ENCODE measurements around the gene PFKP. TPM values are rescaled to one million over a fixed set of nuclear protein-coding genes. Genes with fewer than 3 reads are reported as not detected.

Gene PFKP
- total RNA-seq, 4 donors from 2014 or later, result 54.9 to 79.3 (median 65.5) TPM

GRCh38 chr10:3064423-3064822, 2.9 kb upstream of the PFKP start:
- intact Hi-C loops (cut with DNase I; ENCODE audit: low total_unique reads), result no loop called here
- no peak for DNase-seq (ENCODE audit: low spot score in 2 of 2)
- H3K4me3 ChIP-seq (ENCODE audit: low read depth, poor library complexity, severe bottlenecking), result no peak overlapping the region
- 83 to 86% methylated on average over 2 of the region's 2 CpGs for WGBS, 2 donors
- TF ChIP-seq POLR2A (IDR thresholded peaks at IDR 0.05) (no peak), CTCF (IDR thresholded peaks at IDR 0.05) (no peak)

GRCh38 chr10:3065622-3066021, 1.7 kb upstream of the PFKP start:
- H3K4me3 ChIP-seq (ENCODE audit: low read depth, poor library complexity, severe bottlenecking), result no peak overlapping the region
- no peak for TF ChIP-seq POLR2A (IDR thresholded peaks at IDR 0.05)
- no peak for TF ChIP-seq CTCF (IDR thresholded peaks at IDR 0.05)
- no peak for DNase-seq (ENCODE audit: low spot score in 2 of 2)
- intact Hi-C loops (cut with DNase I; ENCODE audit: low total_unique reads), result no loop called here
- 90 to 92% methylated on average over 8 of the region's 8 CpGs for WGBS, 2 donors

- no peak for DNase-seq (ENCODE audit: low spot score in 2 of 2)
- no peak overlapping the region for H3K4me3 ChIP-seq (ENCODE audit: low read depth, poor library complexity, severe bottlenecking)
- 6 to 8% methylated on average over 44 to 46 of the region's 71 CpGs for WGBS, 2 donors
- intact Hi-C loops (cut with DNase I; ENCODE audit: low total_unique reads), result no loop called here
- no peak for TF ChIP-seq CTCF (IDR thresholded peaks at IDR 0.05)
These were observed 831 bp upstream of the PFKP start for GRCh38 chr10:3066317-3067117.

DNA sequence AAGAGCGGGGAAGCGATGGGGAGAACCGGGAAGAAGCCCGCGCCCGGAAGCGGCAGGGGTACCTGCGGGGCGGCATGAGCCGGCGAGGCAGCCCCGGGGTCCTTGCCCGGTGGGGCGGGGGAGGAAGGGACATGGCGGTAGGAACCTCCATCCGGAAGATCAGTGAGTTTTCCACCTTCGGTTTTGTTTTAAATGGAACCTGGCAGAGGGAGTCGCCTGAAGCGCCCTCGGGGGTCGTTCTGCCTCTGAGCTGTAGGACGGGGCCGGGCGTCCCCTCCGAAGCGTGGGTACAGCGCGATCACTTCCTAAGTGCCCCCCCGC, 471 bp downstream of the PFKP start:
- TF ChIP-seq CTCF (IDR thresholded peaks at IDR 0.05) (no peak), POLR2A (IDR thresholded peaks at IDR 0.05) (no peak)
- WGBS, 2 donors, result 1 to 2% methylated on average over 17 to 21 of the region's 29 CpGs

GRCh38 chr10:3068201-3068967, 1.0 kb downstream of the PFKP start:
- peak; percentile 55 to 92 for DNase-seq (ENCODE audit: low spot score in 2 of 2)
- peak overlapping the region; percentile 85 for H3K4me3 ChIP-seq (ENCODE audit: low read depth, poor library complexity, severe bottlenecking)
- intact Hi-C loops (cut with DNase I; ENCODE audit: low total_unique reads), result no loop called here
- TF ChIP-seq CTCF (IDR thresholded peaks at IDR 0.05) (no peak), POLR2A (IDR thresholded peaks at IDR 0.05) (no peak)
- WGBS, 2 donors, result 0% methylated on average over 30 to 40 of the region's 86 CpGs

More for the DNA sequence above, 471 bp downstream of the PFKP start:
- peak overlapping the region; percentile 85 for H3K4me3 ChIP-seq (ENCODE audit: low read depth, poor library complexity, severe bottlenecking)
- DNase-seq (ENCODE audit: low spot score in 2 of 2), result no peak
- intact Hi-C loops (cut with DNase I; ENCODE audit: low total_unique reads), result no loop called here

Data from lower leg skin (tissue), 4 donors.